Right ventricle myocardium superior (tissue), 1 donor: ENCODE data around the gene MORF4L2. TPM values are rescaled to one million over a fixed set of nuclear protein-coding genes. Genes with fewer than 3 reads are reported as not detected.

ENCODE experiments used
- ATAC-seq: fragments of 200-7000 bp; cut with Tn5 transposase; one replicate; pipeline ENCODE4 v1.9.1; 2020; ENCODE audit warnings: mild to moderate bottlenecking; ENCODE audit not compliant: poor library complexity
- DNase-seq: peaks from one replicate; pipeline ENCODE4 v3.0.0-alpha.2; 2020
- intact Hi-C: fragments of 100-400 bp; cut with DNase I; formaldehyde crosslinking; loops from one replicate; pipeline ENCODE4 v1.11.2; 2022
- long read RNA-seq: library from polyadenylated mRNA; unstranded; transcript quantifications from one replicate; pipeline ENCODE4 v2.0.0, GENCODE V29; 2021
- total RNA-seq: library from RNA; stranded (reverse); fragmentation: NEBNext Ultra II Directional; extraction: Animal tissue kit (Norgen Biotek cat#: 25700); gene quantifications from one replicate; pipeline ENCODE4 v1.2.1, GENCODE V29; 2021
- donor health status: DM: no; HTN: yes; CAD: no; lungs with severe emphysema.

Gene MORF4L2, protein sequence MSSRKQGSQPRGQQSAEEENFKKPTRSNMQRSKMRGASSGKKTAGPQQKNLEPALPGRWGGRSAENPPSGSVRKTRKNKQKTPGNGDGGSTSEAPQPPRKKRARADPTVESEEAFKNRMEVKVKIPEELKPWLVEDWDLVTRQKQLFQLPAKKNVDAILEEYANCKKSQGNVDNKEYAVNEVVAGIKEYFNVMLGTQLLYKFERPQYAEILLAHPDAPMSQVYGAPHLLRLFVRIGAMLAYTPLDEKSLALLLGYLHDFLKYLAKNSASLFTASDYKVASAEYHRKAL
- total RNA-seq: 160 TPM
- long read RNA-seq, transcript MORF4L2-201 (4 exons, 1,824 nt): minor isoform, 9 of 97 reads
- long read RNA-seq, transcript MORF4L2-215 (4 exons, 451 nt): major isoform, 33 of 97 reads
- long read RNA-seq, transcript MORF4L2-203 (4 exons, 1,983 nt): minor isoform, 11 of 97 reads
- long read RNA-seq, transcript MORF4L2-210 (3 exons, 1,830 nt): minor isoform, 7 of 97 reads
- long read RNA-seq, partial matches to known transcripts: 0 of 97 reads
- long read RNA-seq, other reads (novel, unspliced or antisense): 24 of 97 reads

GRCh38 chrX:103686199-103687072 is at the start of gene MORF4L2:
Gene MORF4L2 (minus strand): TSS chrX:103686699. CDS start chrX:103677027, 9,672 bp downstream.
- ATAC-seq (peak; percentile 88), DNase-seq (peak; percentile 91)
- intact Hi-C loops: no loop called here

DNA sequence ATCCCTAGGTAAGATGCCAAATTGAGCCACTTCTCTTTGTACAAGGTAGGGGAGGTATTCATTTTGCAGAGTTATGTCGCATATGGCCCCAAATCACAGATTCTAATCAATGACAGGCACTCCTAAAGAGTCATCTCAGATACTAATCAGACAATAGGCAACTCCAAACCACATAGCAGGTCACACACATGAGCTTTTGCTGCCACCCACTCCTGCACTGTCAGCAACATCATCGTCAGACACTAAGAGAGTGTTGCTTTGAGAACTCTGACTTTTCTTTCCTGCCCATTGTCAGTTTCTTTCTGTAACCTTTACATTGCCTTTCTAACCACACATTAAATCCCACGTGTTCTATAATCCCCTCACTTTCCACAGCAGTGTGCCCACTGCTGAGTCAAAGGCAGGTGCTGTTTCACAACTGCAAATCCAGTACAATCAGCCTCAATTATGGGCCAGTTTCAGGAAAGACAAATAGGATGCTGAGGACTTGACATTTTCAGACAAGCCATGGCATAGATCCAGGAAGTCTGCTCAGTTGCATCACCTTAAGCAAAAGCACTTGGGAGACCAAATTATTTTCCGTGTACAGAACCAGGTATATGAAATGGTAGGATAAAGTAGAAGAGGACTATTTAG is 47.7 kb upstream of the MORF4L2 start:
- intact Hi-C loops: no loop called here
- no peak for ATAC-seq
- no peak for DNase-seq

DNA sequence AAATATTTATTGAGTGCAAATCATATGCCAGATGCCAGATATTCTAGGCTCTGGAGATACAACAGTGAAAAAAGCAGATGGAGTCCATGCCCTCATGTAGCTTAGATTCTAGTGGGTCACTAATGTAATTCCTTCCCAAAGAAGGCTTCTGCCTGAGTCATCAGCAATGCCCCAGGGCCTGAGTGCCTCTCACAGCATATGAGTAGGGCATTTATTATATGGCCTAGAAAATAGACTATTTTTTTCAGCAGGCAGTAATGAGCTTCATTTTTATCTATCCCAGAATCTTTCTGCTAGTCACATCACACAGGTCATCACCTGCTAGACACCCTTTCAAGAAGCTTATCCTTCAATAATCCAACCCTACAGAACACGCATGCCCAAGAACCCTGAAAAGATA is 46.5 kb upstream of the MORF4L2 start:
- intact Hi-C loops: no loop called here
- ATAC-seq (no peak), DNase-seq (no peak)

- no peak for DNase-seq
- ATAC-seq: peak; percentile 81
- intact Hi-C loops: no loop called here
Observed at GRCh38 chrX:103730796-103731493, 44.4 kb upstream of the MORF4L2 start.

DNA sequence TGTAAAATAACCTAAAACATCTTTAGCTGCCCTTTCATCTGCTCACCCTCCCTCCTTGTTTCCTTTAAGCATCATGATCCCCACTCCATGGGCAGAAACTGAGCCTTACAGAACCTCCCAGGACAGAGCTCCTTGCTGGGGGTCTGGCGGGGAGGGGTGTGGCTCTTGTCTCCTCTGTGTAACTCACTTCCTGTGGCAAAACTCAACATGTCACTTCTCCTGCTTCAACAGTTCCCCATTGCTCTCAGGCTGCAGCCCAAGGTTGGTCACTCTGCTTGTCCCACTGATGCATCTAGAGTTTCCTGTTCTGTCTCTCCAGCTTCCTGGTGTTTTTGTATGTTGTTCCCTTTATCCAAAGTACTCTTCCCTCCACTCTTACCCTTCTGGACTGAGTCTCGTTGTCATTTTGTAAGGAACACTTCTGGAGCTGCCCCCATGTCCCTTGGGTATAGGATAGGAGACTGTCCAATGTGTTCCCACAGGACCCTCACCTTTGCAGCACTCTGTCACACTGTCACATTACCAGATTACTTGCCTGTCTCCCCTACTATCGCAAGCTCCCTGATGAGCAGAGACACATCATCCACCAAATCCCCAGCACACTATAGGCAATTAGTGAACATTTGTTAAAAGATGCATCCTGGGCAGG is 43.8 kb upstream of the MORF4L2 start:
- intact Hi-C loops: no loop called here
- ATAC-seq: no peak
- DNase-seq: no peak

DNA sequence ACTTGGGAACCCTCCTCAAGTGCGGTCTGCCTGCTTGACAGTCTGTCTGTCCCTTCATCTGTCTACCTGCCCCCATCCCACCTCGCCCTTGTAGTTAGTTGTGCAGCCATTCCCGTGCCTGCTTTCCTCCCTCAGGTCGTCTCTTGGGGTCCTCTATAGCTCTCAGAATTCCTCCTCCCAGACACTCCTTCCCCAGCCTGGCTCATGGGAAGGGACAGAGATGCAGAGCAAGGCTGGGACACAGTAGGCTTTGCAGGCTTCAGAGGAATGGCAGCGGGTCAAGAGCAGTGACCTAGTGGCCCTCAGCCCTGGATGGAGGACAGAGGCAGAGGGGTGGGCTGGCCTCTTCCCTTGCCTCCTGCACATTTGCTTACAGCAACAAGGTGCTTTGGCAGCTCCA is 42.5 kb upstream of the MORF4L2 start:
- no peak for ATAC-seq
- intact Hi-C loops: no loop called here
- DNase-seq: no peak

DNA sequence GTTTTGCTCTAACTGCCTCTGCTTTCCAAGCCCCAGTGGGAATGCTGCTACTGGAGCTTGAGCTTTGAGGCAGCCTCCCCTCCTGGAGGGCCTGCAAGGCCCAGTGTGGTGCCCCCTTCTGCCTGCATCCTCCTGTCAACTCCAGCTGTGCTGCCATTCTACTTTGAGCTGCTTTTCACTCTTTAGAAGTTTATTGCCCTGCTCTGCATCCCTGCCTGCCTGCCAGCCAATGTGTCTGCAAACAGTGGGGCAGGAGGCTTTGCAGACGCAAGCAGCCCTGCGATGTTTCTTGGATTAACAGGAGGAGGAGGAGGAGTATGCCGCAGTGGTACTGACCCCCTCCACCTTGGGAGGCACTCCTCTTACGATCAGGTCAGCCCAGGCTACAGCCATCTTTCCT is 40.6 kb upstream of the MORF4L2 start:
- intact Hi-C loops: no loop called here

GRCh38 chrX:103726477-103726876 is 40.0 kb upstream of the MORF4L2 start:
- intact Hi-C loops: no loop called here
- no peak for ATAC-seq
- DNase-seq: no peak

More for the DNA sequence above, 40.6 kb upstream of the MORF4L2 start:
- ATAC-seq (no peak), DNase-seq (no peak)

GRCh38 chrX:103722505-103722904 is 36.0 kb upstream of the MORF4L2 start:
- DNase-seq (no peak), ATAC-seq (peak; percentile 59)
- intact Hi-C loops: no loop called here

- DNase-seq (no peak), ATAC-seq (no peak)
- intact Hi-C loops: no loop called here
Observed at GRCh38 chrX:103718120-103718519, 31.6 kb upstream of the MORF4L2 start.

GRCh38 chrX:103716962-103717361 is 30.5 kb upstream of the MORF4L2 start:
- ATAC-seq (peak; percentile 20), DNase-seq (no peak)
- intact Hi-C loops: no loop called here

DNA sequence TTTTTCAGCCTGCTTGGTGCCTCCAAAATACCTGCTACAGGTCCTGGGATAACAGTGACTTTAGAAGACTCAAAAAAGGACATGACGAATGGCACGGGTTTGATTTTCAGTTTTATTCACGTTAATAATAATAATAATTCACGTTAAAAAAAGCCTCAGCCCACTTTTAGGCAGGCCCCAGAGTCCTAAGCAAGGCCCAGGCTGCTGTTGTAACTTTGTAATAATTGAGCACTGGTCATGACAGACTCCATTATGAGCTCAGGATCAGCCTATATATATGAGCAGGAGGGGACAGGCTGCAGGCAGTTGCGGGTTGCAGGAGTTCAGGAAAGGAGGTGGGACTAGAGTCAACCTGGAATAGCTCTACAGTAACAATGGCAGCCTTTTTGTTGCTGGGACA is 24.1 kb upstream of the MORF4L2 start, which contains the start of gene TMEM31:
TMEM31 (plus strand) TSS at position 301 of the 400 bp plus-strand sequence. CDS start 1,350 bp downstream, outside the sequence.
- intact Hi-C loops: no loop called here
- ATAC-seq (no peak), DNase-seq (no peak)

GRCh38 chrX:103704863-103705262 is 18.4 kb upstream of the MORF4L2 start:
- ATAC-seq: no peak
- intact Hi-C loops: loop anchor here (10.0 kb wide), 1 partner anchor 110 kb away; no protein-coding TSS in a partner anchor
- no peak for DNase-seq

DNA sequence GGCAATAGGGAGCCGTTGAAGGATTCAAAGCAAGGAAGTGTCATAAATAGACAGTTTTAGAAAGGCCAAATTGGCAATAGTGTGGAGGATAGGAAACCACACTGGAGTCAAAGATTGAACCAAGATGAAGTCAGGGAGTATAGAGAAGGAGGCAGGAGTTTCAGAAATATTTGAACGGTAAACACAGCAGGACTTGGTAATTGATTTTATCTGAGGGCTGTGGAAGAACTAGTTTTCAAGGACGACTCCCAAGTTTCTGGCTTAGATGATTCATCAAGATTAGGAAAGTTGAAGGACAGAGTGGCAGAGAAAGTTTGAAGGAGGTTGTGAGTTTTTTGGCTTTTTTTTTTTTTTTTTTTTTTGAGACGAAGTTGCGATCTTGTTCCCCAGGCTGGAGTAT is 12.7 kb upstream of the MORF4L2 start:
- no peak for DNase-seq
- ATAC-seq: no peak
- intact Hi-C loops: loop anchor here (10.0 kb wide), 1 partner anchor 76 kb away; the partner anchor contains the start of gene PLP1

- ATAC-seq (no peak), DNase-seq (no peak)
- intact Hi-C loops: loop anchor here (10.0 kb wide), 1 partner anchor 77 kb away; the partner anchor contains the start of gene PLP1
Observed at GRCh38 chrX:103697687-103698086, 11.2 kb upstream of the MORF4L2 start.

GRCh38 chrX:103691059-103691458 is 4.6 kb upstream of the MORF4L2 start:
- DNase-seq (no peak), ATAC-seq (no peak)
- intact Hi-C loops: loop anchor here (10.0 kb wide), 1 partner anchor 84 kb away; the partner anchor contains the start of gene PLP1

DNA sequence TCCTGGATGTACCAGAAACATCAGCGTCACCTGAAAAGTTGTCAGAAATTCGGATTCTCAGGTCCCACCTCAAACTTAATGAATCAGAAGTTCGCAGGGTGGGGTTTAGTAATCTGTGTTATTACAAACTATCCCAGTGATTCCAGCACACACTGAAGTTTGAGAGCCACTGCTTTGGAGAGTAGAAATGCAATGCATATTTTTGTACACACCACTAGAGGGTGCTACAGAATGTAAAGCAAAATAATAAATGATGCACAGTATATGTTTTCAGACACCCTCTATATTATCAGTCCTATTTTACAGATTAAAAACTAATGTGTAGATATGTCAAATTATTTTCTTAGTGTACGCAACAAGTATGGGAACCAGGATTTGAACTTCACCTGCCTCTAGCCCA is 2.4 kb upstream of the MORF4L2 start:
- no peak for DNase-seq
- intact Hi-C loops: no loop called here
- ATAC-seq: no peak
